ENCODE measurements around the gene C5orf15. TPM values are rescaled to one million over a fixed set of nuclear protein-coding genes. Genes with fewer than 3 reads are reported as not detected.
A peak's percentile ranks its signal among the peaks of the same experiment; 100 is the strongest.

The C5orf15 gene
- total RNA-seq, 4 donors from 2014 or later = 53.7 to 76.3 (median 71.4) TPM

DNA sequence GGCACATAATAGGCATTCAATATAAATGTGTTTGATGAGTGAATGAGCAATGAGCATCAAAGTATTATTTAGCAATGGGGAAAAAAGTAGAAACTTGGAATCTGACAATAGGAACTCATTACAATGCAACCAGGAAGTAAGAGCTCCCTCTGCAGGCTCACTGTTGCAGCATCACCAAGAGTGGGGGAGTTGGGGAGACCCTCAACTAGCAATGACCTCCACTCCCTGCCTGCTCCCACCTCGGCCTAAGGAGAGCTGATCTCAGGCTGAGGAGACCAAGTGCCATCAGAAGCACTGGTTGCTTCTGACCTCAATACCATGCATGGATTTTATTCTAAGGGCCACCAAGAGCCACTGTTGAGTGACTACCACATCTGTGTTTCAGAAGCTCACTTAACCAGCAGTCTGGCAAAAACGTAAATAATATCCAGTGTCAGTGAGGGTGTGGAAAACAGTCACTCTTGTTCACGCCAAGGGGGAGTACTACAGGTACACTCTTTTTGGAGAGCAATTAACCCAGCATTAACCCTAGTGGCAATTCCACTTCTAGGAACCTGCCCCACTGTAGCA, 28.3 kb upstream of the C5orf15 start:
- Histone ChIP-seq H3K9me3 (no peaks in the 10 kb centered on the region), H3K4me1 (peaks cover 45 to 60% of the 10 kb centered on the region in 2 donors), H3K4me3 (replicated peaks in 1 of 3) (no peak overlapping the region), H3K36me3 (no peaks in the 10 kb centered on the region), H3K27me3 (no peaks in the 10 kb centered on the region), H3K27ac (no peak overlapping the region)
- 92 to 94% methylated on average over 3 of the region's 3 CpGs for WGBS, 2 donors
- DNase-seq = no peak
- intact Hi-C loops (cut with DNase I) = no loop called here
- TF ChIP-seq, protein P1, sequence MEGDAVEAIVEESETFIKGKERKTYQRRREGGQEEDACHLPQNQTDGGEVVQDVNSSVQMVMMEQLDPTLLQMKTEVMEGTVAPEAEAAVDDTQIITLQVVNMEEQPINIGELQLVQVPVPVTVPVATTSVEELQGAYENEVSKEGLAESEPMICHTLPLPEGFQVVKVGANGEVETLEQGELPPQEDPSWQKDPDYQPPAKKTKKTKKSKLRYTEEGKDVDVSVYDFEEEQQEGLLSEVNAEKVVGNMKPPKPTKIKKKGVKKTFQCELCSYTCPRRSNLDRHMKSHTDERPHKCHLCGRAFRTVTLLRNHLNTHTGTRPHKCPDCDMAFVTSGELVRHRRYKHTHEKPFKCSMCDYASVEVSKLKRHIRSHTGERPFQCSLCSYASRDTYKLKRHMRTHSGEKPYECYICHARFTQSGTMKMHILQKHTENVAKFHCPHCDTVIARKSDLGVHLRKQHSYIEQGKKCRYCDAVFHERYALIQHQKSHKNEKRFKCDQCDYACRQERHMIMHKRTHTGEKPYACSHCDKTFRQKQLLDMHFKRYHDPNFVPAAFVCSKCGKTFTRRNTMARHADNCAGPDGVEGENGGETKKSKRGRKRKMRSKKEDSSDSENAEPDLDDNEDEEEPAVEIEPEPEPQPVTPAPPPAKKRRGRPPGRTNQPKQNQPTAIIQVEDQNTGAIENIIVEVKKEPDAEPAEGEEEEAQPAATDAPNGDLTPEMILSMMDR (IDR thresholded peaks at IDR 0.05) = peak in 3 of 6 experiments; percentile 8 to 24 (median 14)
- TF ChIP-seq POLR2A (IDR thresholded peaks at IDR 0.05) = no peak

GRCh38 chr5:133995883-133996563, 27.6 kb upstream of the C5orf15 start:
- H3K27ac ChIP-seq = no peak overlapping the region
- peaks cover 48 to 63% of the 10 kb centered on the region in 2 donors for H3K4me1 ChIP-seq
- 70 to 83% methylated on average over 4 to 5 of the region's 7 CpGs for WGBS, 2 donors
- no peaks in the 10 kb centered on the region for H3K36me3 ChIP-seq
- no peak overlapping the region for H3K4me3 ChIP-seq (replicated peaks in 1 of 3)
- intact Hi-C loops (cut with DNase I) = no loop called here
- H3K27me3 ChIP-seq = no peaks in the 10 kb centered on the region
- TF ChIP-seq, protein P1 (IDR thresholded peaks at IDR 0.05) = no peak
- TF ChIP-seq POLR2A (IDR thresholded peaks at IDR 0.05) = no peak
- no peaks in the 10 kb centered on the region for H3K9me3 ChIP-seq
- DNase-seq = no peak

DNA sequence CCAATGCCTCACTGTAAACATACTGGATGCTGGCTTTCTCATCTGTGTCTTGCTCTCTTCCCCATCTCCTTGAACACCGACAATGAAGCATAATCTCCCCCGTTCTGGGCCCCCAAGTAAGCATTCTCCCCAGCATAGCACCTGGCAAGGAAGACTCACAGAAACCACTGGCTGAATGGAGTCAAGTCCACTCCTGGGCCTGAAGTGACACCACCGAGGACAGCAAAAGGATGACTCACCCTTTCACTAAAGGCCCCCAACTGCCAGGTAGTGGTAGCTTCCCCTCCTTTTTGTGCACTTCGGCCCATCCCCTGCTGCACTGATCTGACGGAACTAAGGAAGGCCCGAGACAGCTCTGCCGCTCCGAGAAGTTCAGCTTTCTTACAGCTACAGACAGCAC, 26.9 kb upstream of the C5orf15 start:
- peaks cover 48 to 62% of the 10 kb centered on the region in 2 donors for H3K4me1 ChIP-seq
- WGBS, 2 donors = 73 to 76% methylated on average over 8 of the region's 8 CpGs

GRCh38 chr5:133994990-133995333, 26.5 kb upstream of the C5orf15 start:
- TF ChIP-seq POLR2A (IDR thresholded peaks at IDR 0.05) = no peak
- TF ChIP-seq, protein P1 (IDR thresholded peaks at IDR 0.05) = no peak
- 79 to 87% methylated on average over 6 of the region's 6 CpGs for WGBS, 2 donors
- DNase-seq = no peak
- H3K36me3 ChIP-seq = peaks cover 7 to 9% of the 10 kb centered on the region in 2 donors
- H3K27me3 ChIP-seq = no peaks in the 10 kb centered on the region
- no peak overlapping the region for H3K4me3 ChIP-seq (replicated peaks in 1 of 3)
- no peaks in the 10 kb centered on the region for H3K9me3 ChIP-seq
- intact Hi-C loops (cut with DNase I) = no loop called here
- no peak overlapping the region for H3K27ac ChIP-seq
- peaks cover 48 to 59% of the 10 kb centered on the region in 2 donors for H3K4me1 ChIP-seq

More for the DNA sequence above, 26.9 kb upstream of the C5orf15 start:
- H3K27me3 ChIP-seq = no peaks in the 10 kb centered on the region
- no peak for DNase-seq
- intact Hi-C loops (cut with DNase I) = no loop called here
- H3K9me3 ChIP-seq = no peaks in the 10 kb centered on the region
- no peak overlapping the region for H3K4me3 ChIP-seq (replicated peaks in 1 of 3)
- no peak for TF ChIP-seq POLR2A (IDR thresholded peaks at IDR 0.05)
- H3K36me3 ChIP-seq = peaks cover 4 to 5% of the 10 kb centered on the region in 2 donors
- no peak overlapping the region for H3K27ac ChIP-seq

DNA sequence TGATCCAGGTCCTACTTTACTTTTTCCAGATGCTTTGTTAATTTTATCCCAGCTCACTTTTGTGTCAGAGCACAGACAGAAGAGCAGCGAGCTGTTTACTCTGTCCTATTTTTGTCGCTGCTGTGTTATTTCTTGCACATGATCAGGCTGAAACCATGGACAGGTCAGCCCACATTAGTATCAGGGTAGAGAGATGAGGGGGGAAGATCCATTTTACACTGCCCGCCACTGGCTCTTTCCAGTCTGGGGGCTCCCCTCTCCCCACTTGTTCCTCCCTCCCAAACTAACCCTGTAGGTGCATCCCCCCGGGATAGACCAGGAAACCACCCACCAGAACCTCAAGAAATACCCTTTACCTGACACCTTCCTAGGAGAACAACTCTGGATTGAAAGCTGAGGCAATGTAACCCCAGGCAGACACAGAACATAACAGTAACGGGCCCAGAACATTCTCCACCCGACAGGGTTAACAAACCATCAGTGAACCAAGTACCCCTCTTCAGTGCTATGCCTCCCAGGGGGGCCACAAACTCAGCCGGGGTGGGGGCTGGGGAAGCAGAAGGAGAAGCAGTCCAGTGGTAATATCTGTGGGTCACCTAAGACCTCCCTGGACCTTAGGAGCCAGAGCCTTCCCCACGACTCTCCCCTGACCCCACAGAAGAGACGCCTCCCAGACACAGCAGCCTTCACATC, 26.0 kb upstream of the C5orf15 start:
- Histone ChIP-seq H3K4me1 (peaks cover 48 to 55% of the 10 kb centered on the region in 2 donors), H3K4me3 (replicated peaks in 1 of 3) (no peak overlapping the region), H3K36me3 (peaks cover 10 to 13% of the 10 kb centered on the region in 2 donors), H3K9me3 (no peaks in the 10 kb centered on the region), H3K27me3 (no peaks in the 10 kb centered on the region), H3K27ac (no peak overlapping the region)
- intact Hi-C loops (cut with DNase I) = no loop called here
- TF ChIP-seq, protein P1 (IDR thresholded peaks at IDR 0.05) = no peak
- no peak for TF ChIP-seq POLR2A (IDR thresholded peaks at IDR 0.05)
- WGBS, 2 donors = 68 to 76% methylated on average over 9 of the region's 9 CpGs
- no peak for DNase-seq

Data from thyroid gland (tissue), 4 donors.